Stimulated activated CD4-positive, alpha-beta T cell treated with anti-CD3 and anti-CD28 coated beads, Interleukin-4, amount 100 ng/mL, for 24 hours (primary cell): ENCODE data around the gene HEPACAM2.

Experiments used
- DNase-seq: peaks from one replicate; pipeline ENCODE4 v3.0.0-alpha.2; 2020

HEPACAM2 gene

GRCh38 chr7:93202594-93203250 lies 23.5 kb downstream of the HEPACAM2 start:
- DNase-seq: no peak

GRCh38 chr7:93198472-93198871 lies 27.8 kb downstream of the HEPACAM2 start:
- DNase-seq: no peak

DNA sequence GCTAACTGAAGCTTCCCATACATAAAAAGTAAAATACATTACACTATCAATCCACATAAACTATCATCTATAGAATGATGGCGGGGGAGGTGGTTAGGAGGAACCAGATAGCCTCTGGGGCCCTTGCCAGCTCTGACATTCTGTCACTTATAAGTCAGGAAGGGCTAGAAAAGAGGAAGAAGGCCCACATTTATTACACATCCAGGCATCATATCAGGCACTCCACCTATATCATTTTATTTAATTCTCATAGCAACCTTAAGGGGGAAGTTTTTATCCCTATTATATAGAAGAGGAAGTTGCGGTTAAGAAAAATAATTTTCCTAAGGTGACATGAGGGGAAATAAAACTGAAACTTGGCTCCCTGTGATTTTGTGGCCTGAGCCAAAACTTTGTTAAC lies 29.9 kb downstream of the HEPACAM2 start:
- no peak for DNase-seq

DNA sequence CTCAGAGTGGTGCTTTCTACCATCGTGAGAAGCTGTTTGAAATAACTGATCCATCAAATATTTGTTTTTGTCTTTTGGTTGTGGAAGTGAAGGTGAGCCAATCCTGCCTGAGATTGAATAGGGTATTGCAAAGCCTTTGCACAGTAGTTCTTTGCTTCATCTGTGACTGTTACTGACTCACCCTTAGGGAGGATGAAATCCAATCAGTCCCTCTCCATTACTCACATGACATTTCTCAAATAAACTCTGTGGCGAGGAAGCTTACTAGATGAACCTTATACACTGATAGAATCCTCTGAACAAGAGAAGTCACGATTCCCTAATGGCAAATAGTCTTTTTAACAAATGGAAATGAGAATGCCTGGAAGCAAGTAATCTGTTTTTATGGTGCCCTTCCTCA lies 31.9 kb downstream of the HEPACAM2 start:
- DNase-seq: no peak

DNA sequence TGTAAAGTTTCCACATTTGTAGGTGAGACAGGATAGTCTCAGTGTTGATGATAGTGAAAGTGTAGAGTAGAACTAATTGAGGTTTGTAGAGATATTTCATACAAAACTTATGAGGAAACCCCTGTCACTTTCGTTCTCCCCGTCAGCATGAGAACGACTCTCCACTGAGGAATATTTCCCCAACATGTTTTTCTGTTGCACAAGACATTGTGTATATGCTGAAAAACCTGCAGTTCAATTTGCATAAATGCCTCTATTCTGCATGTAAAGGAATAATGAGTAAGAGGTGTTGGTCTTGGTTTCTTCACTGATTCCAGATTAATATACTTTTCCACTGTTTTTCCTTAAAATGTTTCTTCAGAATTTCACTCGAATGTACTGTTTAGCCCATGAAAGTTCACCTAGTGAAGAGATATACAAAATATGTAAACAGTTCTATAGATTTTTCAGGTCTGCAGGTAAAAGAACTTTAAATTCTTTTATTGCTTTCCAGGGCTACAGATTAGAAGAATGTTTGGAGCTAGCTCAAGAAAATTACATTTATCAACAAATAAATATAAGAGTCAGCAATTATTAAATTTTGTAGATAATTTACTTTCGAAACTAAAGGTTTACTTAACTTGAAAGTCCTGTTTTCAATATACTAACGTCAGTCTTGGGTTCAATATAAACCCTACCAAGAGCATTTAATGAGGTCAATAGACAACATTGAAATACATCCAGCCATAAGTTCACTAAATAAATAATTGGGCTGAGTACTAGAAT lies 37.2 kb downstream of the HEPACAM2 start:
- DNase-seq: no peak

GRCh38 chr7:93185303-93186027 lies 40.8 kb downstream of the HEPACAM2 start:
- peak; percentile 12 for DNase-seq

- DNase-seq: no peak
Measured at GRCh38 chr7:93179173-93179572, 47.1 kb downstream of the HEPACAM2 start.

DNA sequence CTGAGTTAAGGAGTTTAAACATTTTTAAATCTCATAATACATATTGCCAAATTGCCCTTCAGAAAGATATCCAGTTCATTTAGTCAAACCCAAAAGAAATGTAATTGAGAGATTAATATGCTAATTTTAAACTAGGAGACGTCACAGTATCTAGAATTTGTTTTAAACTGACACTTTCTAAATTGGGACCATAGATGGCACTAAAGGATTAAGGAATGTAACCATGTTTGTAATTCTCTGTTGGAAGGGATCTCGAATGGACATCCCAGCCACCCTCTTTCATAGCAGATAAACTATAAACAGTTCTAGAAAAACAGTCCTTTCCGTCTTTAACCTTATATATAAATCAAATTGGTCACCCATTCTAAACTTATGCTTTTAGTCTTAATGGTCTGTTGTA lies 48.1 kb downstream of the HEPACAM2 start:
- DNase-seq: no peak

GRCh38 chr7:93176992-93177580 lies 49.2 kb downstream of the HEPACAM2 start:
- DNase-seq: no peak

- no peak for DNase-seq
Measured at GRCh38 chr7:93175219-93175618, 51.0 kb downstream of the HEPACAM2 start.

DNA sequence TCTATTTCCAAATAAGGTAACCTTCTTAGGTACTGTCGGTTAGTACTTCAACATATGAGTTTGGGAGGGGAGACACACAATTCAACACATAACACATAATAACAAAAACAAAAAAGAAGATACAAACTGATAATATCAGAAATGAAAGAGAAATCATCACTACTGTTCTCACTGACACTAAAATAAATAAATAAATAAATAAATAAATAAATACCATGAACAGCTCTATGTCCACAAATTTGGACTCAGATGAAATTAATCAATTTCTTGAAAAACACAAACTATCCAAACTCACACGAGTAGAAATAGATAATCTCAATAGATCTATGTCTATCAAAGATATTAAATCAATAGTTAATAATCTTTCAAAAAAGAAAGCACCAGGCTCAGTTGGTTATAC lies 53.6 kb downstream of the HEPACAM2 start:
- no peak for DNase-seq

DNA sequence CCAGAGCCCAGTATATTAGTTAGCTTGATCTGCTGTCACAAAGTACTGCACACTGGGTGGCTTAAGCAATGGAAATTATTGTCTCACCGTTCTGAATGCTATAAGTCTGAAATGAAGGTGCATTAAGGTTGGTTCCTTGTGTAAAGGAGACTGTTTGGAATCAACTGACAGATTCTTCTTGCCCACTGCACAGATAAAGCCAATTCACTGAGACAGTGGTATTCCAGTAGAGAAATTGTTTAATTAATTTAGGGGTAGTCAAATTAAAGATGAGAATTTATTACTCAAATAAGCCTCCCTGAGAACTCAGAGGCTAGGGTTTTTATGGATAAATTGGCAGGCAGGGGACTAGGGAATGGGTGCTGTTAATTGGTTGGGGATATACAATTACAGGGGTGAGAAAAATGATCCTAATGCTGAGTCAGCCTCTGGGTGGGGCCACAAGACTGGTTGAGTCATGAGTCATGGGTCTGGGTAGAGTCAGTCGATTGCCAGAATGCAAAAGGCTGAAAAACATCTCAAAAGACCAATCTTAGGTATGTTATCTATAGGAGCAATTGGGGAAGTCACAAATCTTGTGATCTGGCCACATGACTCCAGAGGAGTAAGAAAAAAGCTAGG lies 54.6 kb downstream of the HEPACAM2 start:
- DNase-seq: no peak

- DNase-seq: no peak
Measured at GRCh38 chr7:93165447-93165846, 60.8 kb downstream of the HEPACAM2 start.

DNA sequence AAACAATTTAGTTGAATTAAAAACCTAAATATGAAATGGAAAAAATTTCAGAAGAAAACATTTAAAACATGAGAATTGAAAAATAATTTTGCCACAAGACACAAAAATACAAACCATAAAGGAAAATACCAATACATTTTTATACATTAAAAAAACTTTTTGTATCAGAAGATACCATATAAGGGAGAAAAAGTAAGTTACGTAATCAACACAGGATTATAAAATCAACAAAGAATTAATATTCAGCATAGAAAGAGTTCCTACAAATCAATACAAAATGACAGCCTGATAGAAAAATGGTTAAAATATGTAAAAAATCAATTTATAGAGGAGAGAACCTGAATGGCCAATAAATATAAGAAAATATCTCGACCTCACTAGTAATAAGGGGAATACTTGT lies 61.5 kb downstream of the HEPACAM2 start:
- no peak for DNase-seq

DNA sequence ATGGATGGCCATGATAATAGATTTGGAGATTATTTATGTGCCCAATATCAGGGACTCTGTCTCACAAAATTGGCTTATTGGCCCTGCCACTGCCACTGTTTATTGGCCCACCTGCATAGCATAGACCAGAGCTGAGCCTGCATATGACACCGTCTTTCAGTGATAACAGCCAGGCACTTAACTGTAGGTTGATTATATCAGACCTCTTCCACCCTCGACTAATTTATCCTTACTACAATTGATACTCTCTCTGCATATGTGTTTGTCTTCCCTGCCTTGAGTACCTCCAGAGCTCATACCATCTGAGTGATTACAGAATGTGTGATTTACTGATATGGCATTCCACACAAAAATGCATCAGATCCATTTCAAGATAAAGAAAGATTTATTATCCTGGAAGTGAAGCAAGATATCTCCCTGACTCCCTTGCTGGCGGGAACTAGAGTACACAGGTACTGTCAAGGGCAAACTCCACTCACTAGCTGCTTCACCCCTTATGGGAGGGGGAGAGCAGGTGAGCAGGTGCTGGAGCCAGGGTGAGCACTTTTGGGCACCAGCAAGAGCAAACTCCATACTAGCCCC lies 65.0 kb downstream of the HEPACAM2 start:
- DNase-seq: no peak

DNA sequence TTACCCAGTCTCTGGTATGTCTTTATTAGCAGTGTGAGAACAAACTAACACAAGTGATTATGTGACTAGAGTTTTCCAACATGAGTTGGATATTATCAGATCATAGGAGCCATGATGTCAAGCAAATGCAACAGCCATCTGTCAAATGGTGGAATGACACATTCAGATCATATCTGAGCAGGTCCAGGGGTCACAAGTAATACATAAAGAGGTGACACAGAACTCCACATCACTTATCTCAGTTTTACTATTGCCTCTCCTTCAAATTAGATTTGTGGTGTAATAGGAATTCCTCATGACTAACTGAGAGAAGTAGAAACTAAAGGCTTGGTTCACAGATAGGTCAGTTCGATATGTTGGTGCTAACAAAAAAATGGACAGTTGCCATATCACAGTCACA lies 65.9 kb downstream of the HEPACAM2 start:
- DNase-seq: no peak

- no peak for DNase-seq
Measured at GRCh38 chr7:93159490-93159889, 66.8 kb downstream of the HEPACAM2 start.

DNA sequence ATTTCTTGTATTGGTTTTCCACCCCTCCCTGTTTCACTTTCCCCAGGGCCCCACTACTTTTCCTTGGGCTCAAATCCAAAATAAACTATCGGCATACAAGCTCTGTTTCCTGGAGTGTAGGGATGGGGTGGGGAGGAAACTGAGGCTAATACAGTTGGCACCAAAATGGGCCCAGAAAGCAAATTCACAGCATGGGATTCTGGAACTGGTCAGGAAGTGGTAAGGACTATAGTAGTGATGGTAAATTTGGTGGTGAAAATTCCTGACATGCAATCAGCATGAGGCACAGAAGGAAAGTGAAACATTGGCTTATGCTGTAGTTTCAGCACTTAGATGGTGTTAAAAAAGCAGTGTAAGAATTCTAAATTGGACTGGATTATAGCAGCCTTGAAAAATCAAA lies 69.4 kb downstream of the HEPACAM2 start:
- DNase-seq: no peak

DNA sequence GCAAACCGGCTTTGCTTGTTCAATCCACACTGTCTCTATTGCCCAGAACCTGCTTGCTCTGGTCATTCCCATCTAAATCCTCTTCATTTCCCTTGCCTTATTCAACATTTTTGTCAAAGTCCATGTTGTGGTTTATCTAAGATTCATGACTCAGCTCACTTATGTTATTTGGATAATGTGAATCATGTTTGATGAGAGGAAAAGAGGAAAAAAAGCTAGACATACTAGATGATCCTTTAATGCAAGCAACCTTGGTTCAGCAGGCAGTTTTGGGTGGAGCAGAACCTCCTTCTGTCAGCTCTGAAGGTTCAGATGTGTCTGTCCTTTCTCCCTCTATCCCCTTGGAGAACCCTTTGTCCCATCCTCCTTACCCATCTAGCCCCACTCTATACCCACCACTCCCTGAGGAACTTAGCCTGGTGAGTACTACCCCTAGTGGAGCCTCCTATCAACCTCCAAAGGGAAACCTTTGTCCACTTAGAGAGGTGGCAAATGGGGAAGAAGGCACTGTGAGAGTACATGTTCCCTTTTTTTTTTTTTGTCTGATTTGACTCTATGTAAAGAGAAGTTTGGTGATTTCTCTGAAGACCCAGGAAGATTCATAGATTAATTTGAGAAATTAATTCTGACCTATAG lies 76.0 kb downstream of the HEPACAM2 start:
- no peak for DNase-seq

DNA sequence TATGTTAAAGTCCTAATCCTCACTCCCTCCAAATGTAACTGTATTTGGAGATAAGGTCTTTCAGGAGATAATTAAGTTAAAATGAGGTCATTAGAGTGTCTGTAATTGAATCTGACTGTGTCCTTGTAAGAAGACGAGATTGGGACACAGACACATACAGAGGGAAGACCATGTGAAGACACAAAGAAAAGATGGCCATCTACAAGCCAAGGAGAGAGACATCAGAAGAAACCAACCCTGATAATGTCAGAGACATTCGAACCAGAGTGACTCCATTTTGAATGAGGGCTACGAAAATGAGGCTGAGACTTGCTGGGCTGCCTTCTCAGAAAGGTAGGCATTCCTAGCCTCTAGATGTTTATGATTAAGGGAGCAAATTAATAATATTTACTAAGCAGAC lies 77.5 kb downstream of the HEPACAM2 start:
- DNase-seq: no peak

GRCh38 chr7:93148144-93148543 lies 78.1 kb downstream of the HEPACAM2 start, which contains the start of gene SAMD9L:
TSS of gene SAMD9L (minus strand) at chr7:93148385. CDS start at chr7:93135971, 12,414 bp downstream.
- DNase-seq: no peak

DNA sequence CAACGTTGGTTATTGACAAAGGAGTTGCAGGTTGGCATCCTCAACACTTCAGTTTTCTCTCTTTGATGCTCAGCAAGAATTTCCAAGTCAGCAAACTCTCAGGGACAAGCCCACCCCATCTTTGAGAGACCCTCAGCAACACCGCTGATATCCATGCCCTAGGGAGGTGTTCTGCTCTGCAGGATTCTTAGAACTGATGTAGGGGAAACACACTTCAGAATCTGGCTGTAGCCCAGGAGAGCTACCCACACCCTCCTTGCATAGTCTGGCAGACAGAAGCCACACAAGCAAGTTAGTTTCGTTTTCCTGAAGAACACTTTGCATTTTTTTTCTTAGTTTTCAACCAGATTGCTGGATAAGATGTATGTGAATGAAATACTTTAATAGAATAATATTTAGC lies 78.9 kb downstream of the HEPACAM2 start:
- DNase-seq: peak; percentile 25
